HepG2 (cell line): ENCODE results near the gene GHR. TPM values are rescaled to one million over a fixed set of nuclear protein-coding genes. Genes with fewer than 3 reads are reported as not detected.

Experiments
- BCL6 ChIP-seq: IDR thresholded peaks from 2 replicates; pipeline ENCODE4 v1.6.1; 2016; ENCODE audit warnings: missing genetic modification reagents, missing compliant biosample characterization
- EP300 ChIP-seq, 3 experiments: sonication (generic) in 1 of 3; formaldehyde crosslinking in 1 of 3; IDR thresholded peaks; 2 replicates each; pipeline versions ENCODE4 v1.5.1 to v1.6.1; 2011 to 2020; ENCODE audit warnings: low read depth in 2 of 3, low read length in 2 of 3, borderline replicate concordance in 1 of 3, improper control_type of control experiment in 1 of 3, mild to moderate bottlenecking in 1 of 3, missing genetic modification reagents in 1 of 3, moderate library complexity in 1 of 3
- LBX2 ChIP-seq: sonication (generic); formaldehyde crosslinking; IDR thresholded peaks from 2 replicates; pipeline ENCODE4 v1.5.0; 2020; ENCODE audit warnings: missing genetic modification reagents, mild to moderate bottlenecking, borderline replicate concordance
- NFRKB ChIP-seq: fragments of 450-650 bp; IDR thresholded peaks from 2 replicates; pipeline ENCODE4 v1.6.1; 2017
- SAP130 ChIP-seq: IDR thresholded peaks from 2 replicates; pipeline ENCODE4 v1.6.1; 2016; ENCODE audit warnings: low read depth
- TSC22D2 ChIP-seq: sonication (generic); formaldehyde crosslinking; IDR thresholded peaks from 2 replicates; pipeline ENCODE4 v1.5.1; 2020; ENCODE audit warnings: missing genetic modification reagents, mild to moderate bottlenecking, borderline replicate concordance
- UBTF ChIP-seq: sonication (generic); formaldehyde crosslinking; IDR thresholded peaks from 2 replicates; pipeline ENCODE4 v1.4.0; 2020; ENCODE audit warnings: mild to moderate bottlenecking, missing genetic modification reagents
- ZFP62 ChIP-seq: sonication (generic); formaldehyde crosslinking; IDR thresholded peaks from 2 replicates; pipeline ENCODE4 v1.4.0; 2020; ENCODE audit warnings: missing genetic modification reagents
- ZNF136 ChIP-seq: sonication (generic); formaldehyde crosslinking; IDR thresholded peaks from 2 replicates; pipeline ENCODE4 v1.8.1; 2022; ENCODE audit warnings: low read depth, mild to moderate bottlenecking, moderate library complexity, missing genetic modification reagents
- ZNF296 ChIP-seq: sonication (generic); formaldehyde crosslinking; conservative IDR thresholded peaks from 2 replicates; pipeline ENCODE4 v1.5.0; 2020; ENCODE audit warnings: mild to moderate bottlenecking, missing genetic modification reagents
- ZNF333 ChIP-seq: sonication (generic); formaldehyde crosslinking; IDR thresholded peaks from 2 replicates; pipeline ENCODE4 v1.4.0; 2020; ENCODE audit warnings: mild to moderate bottlenecking, missing genetic modification reagents, borderline replicate concordance
- ZNF773 ChIP-seq: sonication (generic); formaldehyde crosslinking; IDR thresholded peaks from 2 replicates; pipeline ENCODE4 v1.4.0; 2020; ENCODE audit warnings: missing genetic modification reagents, borderline replicate concordance
- polyA plus RNA-seq, 8 experiments: library from polyadenylated mRNA; depleted of rRNA in 3 of 8; stranded (reverse) in 7 of 8; unstranded in 1 of 8; fragments of >200 nt; fragmentation: Illumina TruSeq in 4 of 8; extraction: Trizol in 4 of 8; gene quantifications; 2 replicates each; pipeline versions ENCODE4 v1.2.1 to v1.2.3, GENCODE V29; 2011 to 2016; ENCODE audit warnings: low read depth in 4 of 8, missing spikeins in 1 of 8, mixed read lengths in 1 of 8; ENCODE audit not compliant: insufficient read depth in 1 of 8
- total RNA-seq, 5 experiments: library from RNA; depleted of rRNA; stranded (reverse); fragments of >200 nt; fragmentation: Illumina TruSeq; extraction: Trizol; gene quantifications; 2 replicates each; pipeline ENCODE4 v1.2.3, GENCODE V29; 2016; ENCODE audit warnings: low read depth in 1 of 5
- TF ChIP-seq, protein P1 (sequence below): sonication (generic); formaldehyde crosslinking; IDR thresholded peaks from one replicate; pipeline ENCODE4 v1.5.1; 2020; ENCODE audit warnings: mild to moderate bottlenecking, missing genetic modification reagents; ENCODE audit errors: not compliant biosample characterization
- TF ChIP-seq, protein P2 (sequence below): sonication (generic); formaldehyde crosslinking; conservative IDR thresholded peaks from 2 replicates; pipeline ENCODE4 v1.4.0; 2020; ENCODE audit warnings: missing genetic modification reagents

Gene GHR
- total and polyA plus RNA-seq, 2 of the 13 experiments (the other 11 are each of a cell fraction or from before 2014, with no cell fraction given): 0.07 TPM; not detected in 1

DNA sequence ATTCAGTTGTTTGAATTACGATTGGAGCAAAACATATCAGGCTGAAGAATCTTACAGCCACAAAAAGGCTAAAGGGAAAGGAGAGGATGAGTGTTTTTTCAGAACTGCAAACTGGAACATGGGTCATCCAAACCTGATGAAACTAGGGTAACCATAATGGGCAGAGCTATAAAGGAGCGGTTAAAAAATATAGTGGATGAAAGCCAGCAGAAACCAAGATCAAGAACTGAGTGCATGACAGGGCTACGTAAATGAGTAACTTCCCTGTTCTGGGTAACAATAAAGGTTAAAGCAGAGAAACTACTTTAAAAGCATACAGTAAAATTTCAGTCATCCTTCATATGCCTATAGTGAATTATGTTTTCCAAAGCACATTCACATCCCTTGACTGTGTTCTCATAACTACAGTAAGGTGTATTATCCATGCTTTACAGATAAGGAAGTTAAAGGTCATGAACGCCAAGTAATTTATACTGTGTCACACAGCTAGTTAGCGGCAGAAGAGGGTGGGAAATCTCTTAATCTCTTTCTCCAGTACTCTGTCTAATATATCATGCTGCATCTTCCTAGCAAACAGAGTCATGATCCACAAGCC is 48.5 kb upstream of the GHR start (continued):
- TF ChIP-seq, protein P1, sequence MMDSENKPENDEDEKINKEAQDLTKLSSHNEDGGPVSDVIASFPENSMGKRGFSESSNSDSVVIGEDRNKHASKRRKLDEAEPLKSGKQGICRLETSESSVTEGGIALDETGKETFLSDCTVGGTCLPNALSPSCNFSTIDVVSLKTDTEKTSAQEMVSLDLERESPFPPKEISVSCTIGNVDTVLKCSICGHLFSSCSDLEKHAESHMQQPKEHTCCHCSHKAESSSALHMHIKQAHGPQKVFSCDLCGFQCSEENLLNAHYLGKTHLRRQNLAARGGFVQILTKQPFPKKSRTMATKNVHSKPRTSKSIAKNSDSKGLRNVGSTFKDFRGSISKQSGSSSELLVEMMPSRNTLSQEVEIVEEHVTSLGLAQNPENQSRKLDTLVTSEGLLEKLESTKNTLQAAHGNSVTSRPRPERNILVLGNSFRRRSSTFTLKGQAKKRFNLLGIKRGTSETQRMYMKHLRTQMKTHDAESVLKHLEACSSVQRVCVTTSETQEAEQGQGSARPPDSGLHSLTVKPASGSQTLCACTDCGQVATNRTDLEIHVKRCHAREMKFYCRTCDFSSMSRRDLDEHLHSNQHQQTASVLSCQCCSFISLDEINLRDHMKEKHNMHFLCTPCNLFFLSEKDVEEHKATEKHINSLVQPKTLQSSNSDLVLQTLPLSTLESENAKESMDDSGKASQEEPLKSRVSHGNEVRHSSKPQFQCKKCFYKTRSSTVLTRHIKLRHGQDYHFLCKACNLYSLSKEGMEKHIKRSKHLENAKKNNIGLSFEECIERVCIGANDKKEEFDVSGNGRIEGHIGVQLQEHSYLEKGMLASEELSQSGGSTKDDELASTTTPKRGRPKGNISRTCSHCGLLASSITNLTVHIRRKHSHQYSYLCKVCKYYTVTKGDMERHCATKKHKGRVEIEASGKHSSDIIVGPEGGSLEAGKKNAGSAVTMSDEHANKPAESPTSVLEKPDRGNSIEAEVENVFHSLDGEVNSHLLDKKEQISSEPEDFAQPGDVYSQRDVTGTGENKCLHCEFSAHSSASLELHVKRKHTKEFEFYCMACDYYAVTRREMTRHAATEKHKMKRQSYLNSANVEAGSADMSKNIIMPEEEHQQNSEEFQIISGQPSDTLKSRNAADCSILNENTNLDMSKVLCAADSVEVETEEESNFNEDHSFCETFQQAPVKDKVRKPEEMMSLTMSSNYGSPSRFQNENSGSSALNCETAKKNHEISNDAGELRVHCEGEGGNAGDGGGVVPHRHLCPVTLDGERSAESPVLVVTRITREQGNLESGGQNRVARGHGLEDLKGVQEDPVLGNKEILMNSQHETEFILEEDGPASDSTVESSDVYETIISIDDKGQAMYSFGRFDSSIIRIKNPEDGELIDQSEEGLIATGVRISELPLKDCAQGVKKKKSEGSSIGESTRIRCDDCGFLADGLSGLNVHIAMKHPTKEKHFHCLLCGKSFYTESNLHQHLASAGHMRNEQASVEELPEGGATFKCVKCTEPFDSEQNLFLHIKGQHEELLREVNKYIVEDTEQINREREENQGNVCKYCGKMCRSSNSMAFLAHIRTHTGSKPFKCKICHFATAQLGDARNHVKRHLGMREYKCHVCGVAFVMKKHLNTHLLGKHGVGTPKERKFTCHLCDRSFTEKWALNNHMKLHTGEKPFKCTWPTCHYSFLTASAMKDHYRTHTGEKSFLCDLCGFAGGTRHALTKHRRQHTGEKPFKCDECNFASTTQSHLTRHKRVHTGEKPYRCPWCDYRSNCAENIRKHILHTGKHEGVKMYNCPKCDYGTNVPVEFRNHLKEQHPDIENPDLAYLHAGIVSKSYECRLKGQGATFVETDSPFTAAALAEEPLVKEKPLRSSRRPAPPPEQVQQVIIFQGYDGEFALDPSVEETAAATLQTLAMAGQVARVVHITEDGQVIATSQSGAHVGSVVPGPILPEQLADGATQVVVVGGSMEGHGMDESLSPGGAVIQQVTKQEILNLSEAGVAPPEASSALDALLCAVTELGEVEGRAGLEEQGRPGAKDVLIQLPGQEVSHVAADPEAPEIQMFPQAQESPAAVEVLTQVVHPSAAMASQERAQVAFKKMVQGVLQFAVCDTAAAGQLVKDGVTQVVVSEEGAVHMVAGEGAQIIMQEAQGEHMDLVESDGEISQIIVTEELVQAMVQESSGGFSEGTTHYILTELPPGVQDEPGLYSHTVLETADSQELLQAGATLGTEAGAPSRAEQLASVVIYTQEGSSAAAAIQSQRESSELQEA: no peak
- TF ChIP-seq NFRKB: no peak
- no peak for TF ChIP-seq LBX2 (CRISPR knock-in tag)
- no peak for TF ChIP-seq TSC22D2 (CRISPR knock-in tag)
- no peak for TF ChIP-seq EP300 (IDR thresholded peaks at IDR 0.05; ENCODE audit: low read depth in 2 of 2, low read length in 2 of 2)
- TF ChIP-seq EP300 (CRISPR knock-in tag; IDR thresholded peaks at IDR 0.05; ENCODE audit: borderline replicate concordance): no peak
- no peak for TF ChIP-seq ZNF296 (CRISPR knock-in tag)
- TF ChIP-seq, protein P2, sequence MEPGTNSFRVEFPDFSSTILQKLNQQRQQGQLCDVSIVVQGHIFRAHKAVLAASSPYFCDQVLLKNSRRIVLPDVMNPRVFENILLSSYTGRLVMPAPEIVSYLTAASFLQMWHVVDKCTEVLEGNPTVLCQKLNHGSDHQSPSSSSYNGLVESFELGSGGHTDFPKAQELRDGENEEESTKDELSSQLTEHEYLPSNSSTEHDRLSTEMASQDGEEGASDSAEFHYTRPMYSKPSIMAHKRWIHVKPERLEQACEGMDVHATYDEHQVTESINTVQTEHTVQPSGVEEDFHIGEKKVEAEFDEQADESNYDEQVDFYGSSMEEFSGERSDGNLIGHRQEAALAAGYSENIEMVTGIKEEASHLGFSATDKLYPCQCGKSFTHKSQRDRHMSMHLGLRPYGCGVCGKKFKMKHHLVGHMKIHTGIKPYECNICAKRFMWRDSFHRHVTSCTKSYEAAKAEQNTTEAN (CRISPR knock-in tag): no peak
- no peak for TF ChIP-seq ZFP62 (CRISPR knock-in tag)
- no peak for TF ChIP-seq ZNF136 (CRISPR knock-in tag)
- TF ChIP-seq ZNF773: no peak
- no peak for TF ChIP-seq SAP130
- no peak for TF ChIP-seq UBTF (CRISPR knock-in tag)
- TF ChIP-seq BCL6 (CRISPR knock-in tag): no peak
- TF ChIP-seq ZNF333 (CRISPR knock-in tag): no peak
